SK-N-SH (cell line): ENCODE measurements around the gene DNAJC18. TPM values are rescaled to one million over a fixed set of nuclear protein-coding genes. Genes with fewer than 3 reads are reported as not detected.

ENCODE experiments used
- CTCF ChIA-PET: fragments of 300-600, 350-600 bp; formaldehyde crosslinking; extraction: SDS; loops from one replicate; lab custom pipeline; 2021; lab: Yijun Ruan, JAX
- POLR2A ChIA-PET: fragments of 350-600 bp; sonication (Branson Sonifier 250); formaldehyde crosslinking; extraction: SDS; loops from one replicate; lab custom pipeline; 2020; ENCODE audit warnings: antibody characterized with exemption, inconsistent platforms; lab: Yijun Ruan, JAX
- DNase-seq: peaks from one replicate; pipeline ENCODE4 v3.0.0; 2012
- H2AFZ ChIP-seq: fragments of 200-600 bp; sonication (generic); 2 replicates; pipeline ENCODE4 v1.8.1; 2016; ENCODE audit warnings: antibody characterized with exemption, mild to moderate bottlenecking, low read depth
- H3F3A ChIP-seq: fragments of 200-600 bp; sonication (generic); replicated peaks from 2 replicates; pipeline ENCODE3; 2016; ENCODE audit warnings: antibody characterized with exemption, mild to moderate bottlenecking; ENCODE audit not compliant: insufficient read depth
- H3K27ac ChIP-seq, 2 experiments: fragments of 200-500 bp in 1 of 2; fragments of 200-600 bp in 1 of 2; sonication (Bioruptor generic) in 1 of 2; sonication (generic), shearing (Covaris generic) in 1 of 2; 2 replicates each; pipeline versions ENCODE4 v1.5.1 to v1.6.1; 2014 to 2016; ENCODE audit warnings: low read depth in 2 of 2, inconsistent platforms in 1 of 2, low read length in 1 of 2, mild to moderate bottlenecking in 1 of 2, mixed read lengths in 1 of 2
- H3K27me3 ChIP-seq: fragments of 200-600 bp; sonication (generic), shearing (Covaris generic); 2 replicates; pipeline ENCODE4 v1.6.1; 2016; ENCODE audit warnings: mixed run types; ENCODE audit not compliant: insufficient read depth
- H3K36me3 ChIP-seq, 2 experiments: fragments of 200-500 bp in 1 of 2; fragments of 200-600 bp in 1 of 2; sonication (Bioruptor generic) in 1 of 2; sonication (generic) in 1 of 2; replicated peaks in 1 of 2; 2 replicates each; pipeline versions ENCODE3 to v1.5.1; 2014 to 2016; ENCODE audit warnings: low read length in 1 of 2, mild to moderate bottlenecking in 1 of 2; ENCODE audit not compliant: insufficient read depth in 2 of 2, control insufficient read depth in 1 of 2
- H3K4me1 ChIP-seq, 2 experiments: fragments of 200-500 bp in 1 of 2; fragments of 200-600 bp in 1 of 2; sonication (Bioruptor generic) in 1 of 2; sonication (generic), shearing (Covaris generic) in 1 of 2; 2 replicates each; pipeline versions ENCODE4 v1.5.1 to v1.6.1; 2014 to 2016; ENCODE audit warnings: low read depth in 1 of 2, low read length in 1 of 2, mixed run types in 1 of 2; ENCODE audit not compliant: insufficient read depth in 2 of 2, control insufficient read depth in 1 of 2
- H3K4me2 ChIP-seq: fragments of 200-600 bp; sonication (generic), shearing (Covaris generic); 2 replicates; pipeline ENCODE4 v1.6.1; 2017; ENCODE audit warnings: mixed run types
- H3K4me3 ChIP-seq, 2 experiments: fragments of 200-500 bp in 1 of 2; fragments of 200-600 bp in 1 of 2; sonication (Bioruptor generic) in 1 of 2; sonication (generic), shearing (Covaris generic) in 1 of 2; 2 replicates each; pipeline versions ENCODE4 v1.5.1 to v1.8.1; 2014 to 2016; ENCODE audit warnings: low read depth in 2 of 2, inconsistent platforms in 1 of 2, low read length in 1 of 2, mild to moderate bottlenecking in 1 of 2, mixed read lengths in 1 of 2, moderate library complexity in 1 of 2
- H3K79me2 ChIP-seq: fragments of 200-600 bp; sonication (generic); 2 replicates; pipeline ENCODE4 v1.8.1; 2017; ENCODE audit warnings: mild to moderate bottlenecking; ENCODE audit not compliant: insufficient read depth
- H3K9ac ChIP-seq: fragments of 200-600 bp; sonication (generic); 2 replicates; pipeline ENCODE4 v1.6.1; 2017; ENCODE audit warnings: mixed run types
- H3K9me2 ChIP-seq: fragments of 200-600 bp; sonication (generic); 2 replicates; pipeline ENCODE4 v1.6.1; 2017; ENCODE audit warnings: mixed run types
- H3K9me3 ChIP-seq: fragments of 200-600 bp; sonication (generic); 2 replicates; pipeline ENCODE4 v1.6.1; 2017; ENCODE audit warnings: mixed run types, mild to moderate bottlenecking, moderate library complexity
- H4K20me1 ChIP-seq: fragments of 200-600 bp; sonication (generic); 2 replicates; pipeline ENCODE4 v1.6.1; 2017; ENCODE audit warnings: mild to moderate bottlenecking, mixed run types; ENCODE audit not compliant: insufficient read depth
- CHD2 ChIP-seq: fragments of 150-350 bp; IDR thresholded peaks from 2 replicates; pipeline ENCODE4 v1.6.1; 2018; ENCODE audit warnings: low read length; ENCODE audit not compliant: partially characterized antibody
- EZH2phosphoT487 ChIP-seq: fragments of 200-600 bp; sonication (generic); IDR thresholded peaks from 2 replicates; pipeline ENCODE4 v1.6.1; 2017; ENCODE audit warnings: low read depth, mixed run types, mild to moderate bottlenecking, antibody characterized with exemption, moderate library complexity, borderline replicate concordance
- FOXJ3 ChIP-seq: sonication (generic); formaldehyde crosslinking; IDR thresholded peaks from 2 replicates; pipeline ENCODE4 v1.5.1; 2020; ENCODE audit warnings: mild to moderate bottlenecking, missing genetic modification reagents
- GATA2 ChIP-seq: sonication (generic); formaldehyde crosslinking; IDR thresholded peaks from 2 replicates; pipeline ENCODE4 v1.5.0; 2020; ENCODE audit warnings: mild to moderate bottlenecking, missing genetic modification reagents
- JUND ChIP-seq: IDR thresholded peaks from 2 replicates; pipeline ENCODE4 v1.4.0; 2012
- MEF2A ChIP-seq: IDR thresholded peaks from 2 replicates; pipeline ENCODE4 v1.4.0; 2012; ENCODE audit warnings: low read depth, borderline replicate concordance
- POLR2AphosphoS5 ChIP-seq: IDR thresholded peaks from 2 replicates; pipeline ENCODE4 v1.6.1; 2012; ENCODE audit warnings: low read depth, low read length
- RAD21 ChIP-seq: IDR thresholded peaks from 2 replicates; pipeline ENCODE4 v1.6.1; 2012; ENCODE audit warnings: mild to moderate bottlenecking, low read length
- RFX5 ChIP-seq: IDR thresholded peaks from 2 replicates; pipeline ENCODE4 v1.6.1; 2012; ENCODE audit warnings: mild to moderate bottlenecking, improper control_type of control experiment, low read length
- RXRA ChIP-seq: IDR thresholded peaks from 2 replicates; pipeline ENCODE4 v1.4.0; 2012; ENCODE audit warnings: low read depth, mild to moderate bottlenecking, borderline replicate concordance
- SIN3A ChIP-seq: IDR thresholded peaks from 2 replicates; pipeline ENCODE4 v1.6.1; 2012; ENCODE audit warnings: low read depth, mild to moderate bottlenecking, low read length, moderate library complexity, borderline replicate concordance
- TEAD4 ChIP-seq: IDR thresholded peaks from 2 replicates; pipeline ENCODE4 v1.4.0; 2012; ENCODE audit warnings: mild to moderate bottlenecking, borderline replicate concordance; ENCODE audit not compliant: insufficient read depth
- WGBS: methylation state at CpG from one replicate; pipeline ENCODE4 v1.1.6; 2017; ENCODE audit warnings: low lambda C conversion rate; 5-methylcytosine and 5-hydroxymethylcytosine counted together
- polyA plus RNA-seq, 3 experiments: library from polyadenylated mRNA; depleted of rRNA; stranded (reverse); fragments of >200 nt; gene quantifications; 2 replicates each; pipeline ENCODE4 v1.2.3, GENCODE V29; 2012
- TF ChIP-seq, protein P1 (sequence below): fragments of 150-350 bp; IDR thresholded peaks from 2 replicates; pipeline ENCODE4 v1.6.1; 2017; ENCODE audit warnings: antibody characterized with exemption, low read length, low read depth, borderline replicate concordance
- TF ChIP-seq, protein P2 (sequence below): IDR thresholded peaks from 2 replicates; pipeline ENCODE4 v1.4.0; 2012; ENCODE audit warnings: low read depth, borderline replicate concordance
- TF ChIP-seq, protein P3 (sequence below): IDR thresholded peaks from 2 replicates; pipeline ENCODE4; 2012
- TF ChIP-seq, protein P4 (sequence below): IDR thresholded peaks from 2 replicates; pipeline ENCODE4 v1.6.1; 2012; ENCODE audit warnings: mild to moderate bottlenecking, low read depth, low read length, moderate library complexity

DNAJC18 gene
- polyA plus RNA-seq, 1 of the 3 experiments (the other 2 are of a cell fraction) = 7.4 TPM

- Histone ChIP-seq H3K36me3 (peaks cover 23 to 39% of the 10 kb centered on the region in 2 experiments), H3K4me2 (no peak overlapping the region), H3K9ac (no peak overlapping the region), H3K9me3 (no peaks in the 10 kb centered on the region), H4K20me1 (no peaks in the 10 kb centered on the region), H3K4me3 (no peak overlapping the region), H3F3A (no peaks in the 10 kb centered on the region), H2AFZ (no peak overlapping the region), H3K79me2 (no peaks in the 10 kb centered on the region), H3K27ac (no peak overlapping the region), H3K4me1 (peaks cover 0 to 19% of the 10 kb centered on the region in 2 experiments; a peak in 1 of 4 replicates), H3K9me2 (no peaks in the 10 kb centered on the region), H3K27me3 (no peaks in the 10 kb centered on the region)
- ChIA-PET CTCF (interaction anchor here (0.5 to 5.7 kb wide), 4 partner anchors 9 to 101 kb away, joined by 3 to 26 read pairs (median 6); no protein-coding TSS in a partner anchor), POLR2A (no interaction called here)
- WGBS = 92% methylated on average over 6 of the region's 6 CpGs
- no peak for DNase-seq
- TF ChIP-seq, protein P1, sequence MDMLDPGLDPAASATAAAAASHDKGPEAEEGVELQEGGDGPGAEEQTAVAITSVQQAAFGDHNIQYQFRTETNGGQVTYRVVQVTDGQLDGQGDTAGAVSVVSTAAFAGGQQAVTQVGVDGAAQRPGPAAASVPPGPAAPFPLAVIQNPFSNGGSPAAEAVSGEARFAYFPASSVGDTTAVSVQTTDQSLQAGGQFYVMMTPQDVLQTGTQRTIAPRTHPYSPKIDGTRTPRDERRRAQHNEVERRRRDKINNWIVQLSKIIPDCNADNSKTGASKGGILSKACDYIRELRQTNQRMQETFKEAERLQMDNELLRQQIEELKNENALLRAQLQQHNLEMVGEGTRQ = no peak
- no peak for TF ChIP-seq SIN3A
- TF ChIP-seq, protein P2, sequence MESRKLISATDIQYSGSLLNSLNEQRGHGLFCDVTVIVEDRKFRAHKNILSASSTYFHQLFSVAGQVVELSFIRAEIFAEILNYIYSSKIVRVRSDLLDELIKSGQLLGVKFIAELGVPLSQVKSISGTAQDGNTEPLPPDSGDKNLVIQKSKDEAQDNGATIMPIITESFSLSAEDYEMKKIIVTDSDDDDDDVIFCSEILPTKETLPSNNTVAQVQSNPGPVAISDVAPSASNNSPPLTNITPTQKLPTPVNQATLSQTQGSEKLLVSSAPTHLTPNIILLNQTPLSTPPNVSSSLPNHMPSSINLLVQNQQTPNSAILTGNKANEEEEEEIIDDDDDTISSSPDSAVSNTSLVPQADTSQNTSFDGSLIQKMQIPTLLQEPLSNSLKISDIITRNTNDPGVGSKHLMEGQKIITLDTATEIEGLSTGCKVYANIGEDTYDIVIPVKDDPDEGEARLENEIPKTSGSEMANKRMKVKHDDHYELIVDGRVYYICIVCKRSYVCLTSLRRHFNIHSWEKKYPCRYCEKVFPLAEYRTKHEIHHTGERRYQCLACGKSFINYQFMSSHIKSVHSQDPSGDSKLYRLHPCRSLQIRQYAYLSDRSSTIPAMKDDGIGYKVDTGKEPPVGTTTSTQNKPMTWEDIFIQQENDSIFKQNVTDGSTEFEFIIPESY = no peak
- TF ChIP-seq TEAD4 = no peak
- TF ChIP-seq GATA2 = no peak
- no peak for TF ChIP-seq FOXJ3 (CRISPR knock-in tag)
- TF ChIP-seq, protein P3, sequence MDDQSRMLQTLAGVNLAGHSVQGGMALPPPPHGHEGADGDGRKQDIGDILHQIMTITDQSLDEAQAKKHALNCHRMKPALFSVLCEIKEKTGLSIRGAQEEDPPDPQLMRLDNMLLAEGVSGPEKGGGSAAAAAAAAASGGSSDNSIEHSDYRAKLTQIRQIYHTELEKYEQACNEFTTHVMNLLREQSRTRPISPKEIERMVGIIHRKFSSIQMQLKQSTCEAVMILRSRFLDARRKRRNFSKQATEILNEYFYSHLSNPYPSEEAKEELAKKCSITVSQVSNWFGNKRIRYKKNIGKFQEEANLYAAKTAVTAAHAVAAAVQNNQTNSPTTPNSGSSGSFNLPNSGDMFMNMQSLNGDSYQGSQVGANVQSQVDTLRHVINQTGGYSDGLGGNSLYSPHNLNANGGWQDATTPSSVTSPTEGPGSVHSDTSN = no peak
- no peak for TF ChIP-seq MEF2A
- no peak for TF ChIP-seq JUND
- no peak for TF ChIP-seq CHD2
- TF ChIP-seq POLR2AphosphoS5 = no peak
- no peak for TF ChIP-seq RXRA
- TF ChIP-seq RAD21 = no peak
- TF ChIP-seq, protein P4, sequence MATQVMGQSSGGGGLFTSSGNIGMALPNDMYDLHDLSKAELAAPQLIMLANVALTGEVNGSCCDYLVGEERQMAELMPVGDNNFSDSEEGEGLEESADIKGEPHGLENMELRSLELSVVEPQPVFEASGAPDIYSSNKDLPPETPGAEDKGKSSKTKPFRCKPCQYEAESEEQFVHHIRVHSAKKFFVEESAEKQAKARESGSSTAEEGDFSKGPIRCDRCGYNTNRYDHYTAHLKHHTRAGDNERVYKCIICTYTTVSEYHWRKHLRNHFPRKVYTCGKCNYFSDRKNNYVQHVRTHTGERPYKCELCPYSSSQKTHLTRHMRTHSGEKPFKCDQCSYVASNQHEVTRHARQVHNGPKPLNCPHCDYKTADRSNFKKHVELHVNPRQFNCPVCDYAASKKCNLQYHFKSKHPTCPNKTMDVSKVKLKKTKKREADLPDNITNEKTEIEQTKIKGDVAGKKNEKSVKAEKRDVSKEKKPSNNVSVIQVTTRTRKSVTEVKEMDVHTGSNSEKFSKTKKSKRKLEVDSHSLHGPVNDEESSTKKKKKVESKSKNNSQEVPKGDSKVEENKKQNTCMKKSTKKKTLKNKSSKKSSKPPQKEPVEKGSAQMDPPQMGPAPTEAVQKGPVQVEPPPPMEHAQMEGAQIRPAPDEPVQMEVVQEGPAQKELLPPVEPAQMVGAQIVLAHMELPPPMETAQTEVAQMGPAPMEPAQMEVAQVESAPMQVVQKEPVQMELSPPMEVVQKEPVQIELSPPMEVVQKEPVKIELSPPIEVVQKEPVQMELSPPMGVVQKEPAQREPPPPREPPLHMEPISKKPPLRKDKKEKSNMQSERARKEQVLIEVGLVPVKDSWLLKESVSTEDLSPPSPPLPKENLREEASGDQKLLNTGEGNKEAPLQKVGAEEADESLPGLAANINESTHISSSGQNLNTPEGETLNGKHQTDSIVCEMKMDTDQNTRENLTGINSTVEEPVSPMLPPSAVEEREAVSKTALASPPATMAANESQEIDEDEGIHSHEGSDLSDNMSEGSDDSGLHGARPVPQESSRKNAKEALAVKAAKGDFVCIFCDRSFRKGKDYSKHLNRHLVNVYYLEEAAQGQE = no peak
- no peak for TF ChIP-seq EZH2phosphoT487
- TF ChIP-seq RFX5 = no peak
Observed at GRCh38 chr5:139413153-139413552, 26.2 kb downstream of the DNAJC18 start.
